K562 (cell line): Measurements from ENCODE around the gene LRCH1. TPM values are rescaled to one million over a fixed set of nuclear protein-coding genes. Genes with fewer than 3 reads are reported as not detected.

Experiments used
- ATAC-seq: fragments of 200-7000 bp; cut with Tn5 transposase; 3 replicates; pipeline ENCODE4 v1.9.1; 2020; ENCODE audit warnings: moderate library complexity
- BruUV-seq: library from RNA; stranded (reverse); fragments of 400-500 nt; replicated peaks from 2 replicates; lab custom pipeline; 2021; lab: Mats Ljungman, UMichigan
- CTCF ChIA-PET: fragments of 300-600 bp; formaldehyde crosslinking; extraction: SDS; loops from one replicate; lab custom pipeline; 2021; ENCODE audit warnings: low intra/inter-chr PET ratio; lab: Yijun Ruan, JAX
- POLR2A ChIA-PET: fragments of 300-600, 350-650 bp; sonication (Branson Sonifier 250); formaldehyde crosslinking; extraction: SDS; loops from one replicate; lab custom pipeline; 2021; ENCODE audit warnings: antibody characterized with exemption, inconsistent platforms; lab: Yijun Ruan, JAX
- DNase-seq, 4 experiments: peaks; one replicate each; pipeline versions ENCODE4 v3.0.0 to v3.0.0-alpha.2; 2011 to 2018; ENCODE audit warnings: low spot score in 3 of 4, mixed read lengths in 3 of 4; ENCODE audit errors: extremely low read depth in 1 of 4
- FAIRE-seq: peaks from 2 replicates; lab custom pipeline; 2011; peaks lifted over from hg19 to GRCh38; lab: Jason Lieb, UNC
- H2AFZ ChIP-seq: 2 replicates; pipeline ENCODE4 v1.6.0; 2011; ENCODE audit warnings: low read depth, low read length, control low read depth, inconsistent platforms
- H3K27ac ChIP-seq: fragments of 200-600 bp; 3 replicates; pipeline ENCODE4 v1.8.0; 2011; ENCODE audit warnings: low read depth, mild to moderate bottlenecking, control low read depth, inconsistent platforms, low read length, moderate library complexity, mixed read lengths; ENCODE audit errors: extremely low read depth
- H3K27me3 ChIP-seq, 2 experiments: fragments of 300-600 bp in 1 of 2; 2 replicates in 1 of 2; 3 replicates in 1 of 2; pipeline versions ENCODE4 v1.6.0 to v1.8.0; 2011; ENCODE audit warnings: inconsistent platforms in 2 of 2, low read length in 2 of 2, mild to moderate bottlenecking in 1 of 2, mixed read lengths in 1 of 2, moderate library complexity in 1 of 2; ENCODE audit not compliant: control insufficient read depth in 2 of 2, insufficient read depth in 2 of 2
- H3K36me3 ChIP-seq: fragments of 300-600 bp; 3 replicates; pipeline ENCODE4 v1.8.0; 2011; ENCODE audit warnings: mild to moderate bottlenecking, low read length, inconsistent platforms; ENCODE audit not compliant: control insufficient read depth, insufficient read depth
- H3K4me1 ChIP-seq, 2 experiments: fragments of 200-600 bp in 1 of 2; replicated peaks in 1 of 2; 2 replicates in 1 of 2; 3 replicates in 1 of 2; pipeline versions ENCODE4 v1.5.1 to v1.8.0; 2011; ENCODE audit warnings: inconsistent platforms in 2 of 2, low read length in 2 of 2, mild to moderate bottlenecking in 1 of 2, mixed read lengths in 1 of 2, moderate library complexity in 1 of 2; ENCODE audit not compliant: control insufficient read depth in 2 of 2, insufficient read depth in 2 of 2
- H3K4me2 ChIP-seq: 2 replicates; pipeline ENCODE4 v1.6.1; 2011; ENCODE audit warnings: low read length, control low read depth, inconsistent platforms, mixed read lengths; ENCODE audit not compliant: insufficient read depth
- H3K4me3 ChIP-seq: fragments of 200-600 bp; sonication (generic), shearing (Covaris generic); 2 replicates; pipeline ENCODE4 v1.5.1; 2016; ENCODE audit warnings: control low read depth, inconsistent platforms
- H3K79me2 ChIP-seq: fragments of 200-600 bp; 3 replicates; pipeline ENCODE4 v1.8.0; 2011; ENCODE audit warnings: low read length, inconsistent platforms; ENCODE audit not compliant: control insufficient read depth, insufficient read depth
- H3K9ac ChIP-seq, 2 experiments: 2 replicates each; pipeline versions ENCODE4 v1.6.0 to v1.6.1; 2011; ENCODE audit warnings: low read depth in 2 of 2, low read length in 2 of 2, control low read depth in 1 of 2, inconsistent platforms in 1 of 2, mild to moderate bottlenecking in 1 of 2, mixed read lengths in 1 of 2; ENCODE audit not compliant: insufficient read depth in 1 of 2
- H3K9me1 ChIP-seq: one replicate; pipeline ENCODE4 v1.6.0; 2011; ENCODE audit warnings: inconsistent platforms, mild to moderate bottlenecking, low read length, moderate library complexity; ENCODE audit not compliant: control insufficient read depth, insufficient read depth
- H3K9me3 ChIP-seq: replicated peaks from 2 replicates; pipeline ENCODE4 v1.5.1; 2011; ENCODE audit warnings: low read depth, low read length, inconsistent platforms; ENCODE audit not compliant: control insufficient read depth, insufficient read depth
- H4K20me1 ChIP-seq: replicated peaks from 2 replicates; pipeline ENCODE4 v1.6.1; 2011; ENCODE audit warnings: low read length, inconsistent platforms, mixed read lengths; ENCODE audit not compliant: control insufficient read depth, insufficient read depth
- RNF2 ChIP-seq: sonication (generic); IDR thresholded peaks from 2 replicates; pipeline ENCODE4 v1.6.1; 2016
- ZNF589 ChIP-seq: fragments of 200-800 bp; sonication (Bioruptor generic); IDR thresholded peaks from 2 replicates; pipeline ENCODE4 v1.6.1; 2016; ENCODE audit warnings: low read depth, missing genetic modification characterization, missing compliant biosample characterization
- WGBS: fragments of 100-300 bp; shearing (Covaris generic); methylation state at CpG from one replicate; pipeline ENCODE4 v1.1.6; 2016; ENCODE audit warnings: low coverage, mixed read lengths; ENCODE audit not compliant: insufficient coverage; ENCODE audit errors: missing lambda C conversion rate; 5-methylcytosine and 5-hydroxymethylcytosine counted together
- in situ Hi-C: fragments of 300-500 bp; cut with MboI; formaldehyde crosslinking; loops from 4 replicates; pipeline ENCODE4 v1.15.0; 2018; ENCODE audit warnings: inconsistent platforms, mixed read lengths
- intact Hi-C: fragments of 100-400 bp; cut with micrococcal nuclease; formaldehyde crosslinking; loops from 2 replicates; pipeline ENCODE4 v1.14.2; 2022
- polyA plus RNA-seq, 8 experiments: library from polyadenylated mRNA; depleted of rRNA in 4 of 8; stranded (reverse) in 5 of 8; unstranded in 3 of 8; fragments of >200 nt; fragmentation: Nextera tagmentation in 2 of 8; fragmentation: Illumina TruSeq in 1 of 8; extraction: Ambion mirVana in 2 of 8; extraction: Trizol in 1 of 8; gene quantifications; 2 replicates each; pipeline versions ENCODE4 v1.2.1 to v1.2.3, GENCODE V29; 2011 to 2014; ENCODE audit warnings: inconsistent platforms in 1 of 8, missing spikeins in 1 of 8
- total RNA-seq, 7 experiments: library from RNA; depleted of rRNA in 6 of 7; stranded (reverse); fragments of >200 nt in 6 of 7; fragmentation: Illumina TruSeq in 2 of 7; extraction: Trizol in 2 of 7; gene quantifications; 2 replicates each; pipeline versions ENCODE4 v1.2.1 to v1.2.3, GENCODE V29; 2011 to 2021; ENCODE audit warnings: low replicate concordance in 1 of 7
- TF ChIP-seq, protein P1 (sequence below): sonication (generic); IDR thresholded peaks from 2 replicates; pipeline ENCODE4 v1.6.1; 2016

Gene LRCH1
- total and polyA plus RNA-seq, 9 of the 15 experiments (the other 6 are each of a cell fraction or from before 2014, with no cell fraction given) = 1.1 to 6.8 (median 3.7) TPM

GRCh38 chr13:46797501-46798237 is 244.7 kb downstream of the LRCH1 start:
- TF ChIP-seq ZNF589 (CRISPR knock-in tag) (0 out of 2 replicates have a peak, but pooled peaks have one; percentile 31), RNF2 (no peak)
- TF ChIP-seq, protein P1, sequence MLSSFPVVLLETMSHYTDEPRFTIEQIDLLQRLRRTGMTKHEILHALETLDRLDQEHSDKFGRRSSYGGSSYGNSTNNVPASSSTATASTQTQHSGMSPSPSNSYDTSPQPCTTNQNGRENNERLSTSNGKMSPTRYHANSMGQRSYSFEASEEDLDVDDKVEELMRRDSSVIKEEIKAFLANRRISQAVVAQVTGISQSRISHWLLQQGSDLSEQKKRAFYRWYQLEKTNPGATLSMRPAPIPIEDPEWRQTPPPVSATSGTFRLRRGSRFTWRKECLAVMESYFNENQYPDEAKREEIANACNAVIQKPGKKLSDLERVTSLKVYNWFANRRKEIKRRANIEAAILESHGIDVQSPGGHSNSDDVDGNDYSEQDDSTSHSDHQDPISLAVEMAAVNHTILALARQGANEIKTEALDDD = peak; percentile 35; the same call in 1 of the 2 replicates
- peak overlapping the region; percentile 93 for H3K27ac ChIP-seq
- H3K4me2 ChIP-seq = peak overlapping the region; percentile 85
- H4K20me1 ChIP-seq = no peaks in the 10 kb centered on the region
- intact Hi-C loops (no loop called here), in situ Hi-C loops (no loop called here)
- H3K9me1 ChIP-seq = no peaks in the 10 kb centered on the region
- peak overlapping the region; percentile 91 to 99 for H3K9ac ChIP-seq
- WGBS = 9% methylated on average over 8 of the region's 9 CpGs
- ATAC-seq = 0 out of 3 replicates have a peak, but pooled peaks have one; percentile 2
- H3K79me2 ChIP-seq = peaks cover 44% of the 10 kb centered on the region
- ChIA-PET CTCF (no interaction called here), POLR2A (interaction anchor here (0.5 to 1.1 kb wide), 2 partner anchors 22 to 249 kb away, joined by 3 read pairs; no protein-coding TSS in a partner anchor)
- peaks cover 10% of the 10 kb centered on the region; the same call in 2 of the 3 replicates for H3K36me3 ChIP-seq
- peak in 2 of 4 experiments; percentile 6 to 21 for DNase-seq
- peak overlapping the region; percentile 99 for H2AFZ ChIP-seq
- no peaks in the 10 kb centered on the region for H3K9me3 ChIP-seq
- FAIRE-seq = no peak
- BruUV-seq = TSS peak; percentile 96
- H3K4me3 ChIP-seq = peak overlapping the region; percentile 71
- peaks cover 13 to 20% of the 10 kb centered on the region in 2 experiments; a peak in 4 of 5 replicates for H3K4me1 ChIP-seq
- no peaks in the 10 kb centered on the region for H3K27me3 ChIP-seq
